Epithelial cell of esophagus (primary cell): ENCODE results near the gene JARID2.

Source experiments
- DNase-seq: peaks from one replicate; pipeline ENCODE4 v3.0.0; 2010; ENCODE audit warnings: low read depth
- H3K4me3 ChIP-seq: 2 replicates; pipeline ENCODE4 v1.5.1; 2011; ENCODE audit warnings: mild to moderate bottlenecking, low read length, control low read depth
- TF ChIP-seq, protein P1 (sequence below): IDR thresholded peaks from 2 replicates; pipeline ENCODE4 v1.5.1; 2011; ENCODE audit warnings: low read depth, mild to moderate bottlenecking, low read length, control low read depth, inconsistent platforms; ENCODE audit not compliant: insufficient read depth; ENCODE audit errors: missing control alignments

Gene JARID2

DNA sequence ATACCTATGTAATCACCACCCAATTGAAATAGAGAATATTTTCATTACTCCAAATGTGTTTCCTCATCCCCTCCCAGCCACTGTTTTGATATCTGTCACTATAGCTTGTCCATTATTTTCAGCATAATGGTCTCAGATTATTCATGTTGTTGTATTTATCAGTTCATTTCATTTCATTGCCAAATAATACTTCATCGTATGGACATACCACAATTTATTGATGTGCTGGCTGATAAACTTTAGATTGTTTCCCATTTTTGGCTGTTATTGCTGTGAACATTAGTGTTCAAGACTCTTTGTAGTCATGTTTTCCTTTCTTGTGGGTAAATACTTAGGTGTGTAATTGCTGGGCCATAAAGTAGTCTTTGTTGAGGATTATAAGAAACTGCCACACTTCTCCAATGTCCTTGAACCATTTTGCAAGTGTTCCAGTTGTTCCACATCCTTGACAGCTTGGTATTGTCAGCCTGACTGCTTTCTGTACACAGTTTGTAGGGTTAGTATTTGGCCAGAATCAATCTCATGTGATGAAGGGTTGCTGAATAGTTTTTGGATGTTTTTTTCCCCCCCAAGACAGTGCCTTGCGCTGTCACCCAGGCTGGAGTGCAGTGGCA, 44.3 kb downstream of the JARID2 start:
- no peak overlapping the region for H3K4me3 ChIP-seq
- TF ChIP-seq, protein P1, sequence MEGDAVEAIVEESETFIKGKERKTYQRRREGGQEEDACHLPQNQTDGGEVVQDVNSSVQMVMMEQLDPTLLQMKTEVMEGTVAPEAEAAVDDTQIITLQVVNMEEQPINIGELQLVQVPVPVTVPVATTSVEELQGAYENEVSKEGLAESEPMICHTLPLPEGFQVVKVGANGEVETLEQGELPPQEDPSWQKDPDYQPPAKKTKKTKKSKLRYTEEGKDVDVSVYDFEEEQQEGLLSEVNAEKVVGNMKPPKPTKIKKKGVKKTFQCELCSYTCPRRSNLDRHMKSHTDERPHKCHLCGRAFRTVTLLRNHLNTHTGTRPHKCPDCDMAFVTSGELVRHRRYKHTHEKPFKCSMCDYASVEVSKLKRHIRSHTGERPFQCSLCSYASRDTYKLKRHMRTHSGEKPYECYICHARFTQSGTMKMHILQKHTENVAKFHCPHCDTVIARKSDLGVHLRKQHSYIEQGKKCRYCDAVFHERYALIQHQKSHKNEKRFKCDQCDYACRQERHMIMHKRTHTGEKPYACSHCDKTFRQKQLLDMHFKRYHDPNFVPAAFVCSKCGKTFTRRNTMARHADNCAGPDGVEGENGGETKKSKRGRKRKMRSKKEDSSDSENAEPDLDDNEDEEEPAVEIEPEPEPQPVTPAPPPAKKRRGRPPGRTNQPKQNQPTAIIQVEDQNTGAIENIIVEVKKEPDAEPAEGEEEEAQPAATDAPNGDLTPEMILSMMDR: no peak
- no peak for DNase-seq

DNA sequence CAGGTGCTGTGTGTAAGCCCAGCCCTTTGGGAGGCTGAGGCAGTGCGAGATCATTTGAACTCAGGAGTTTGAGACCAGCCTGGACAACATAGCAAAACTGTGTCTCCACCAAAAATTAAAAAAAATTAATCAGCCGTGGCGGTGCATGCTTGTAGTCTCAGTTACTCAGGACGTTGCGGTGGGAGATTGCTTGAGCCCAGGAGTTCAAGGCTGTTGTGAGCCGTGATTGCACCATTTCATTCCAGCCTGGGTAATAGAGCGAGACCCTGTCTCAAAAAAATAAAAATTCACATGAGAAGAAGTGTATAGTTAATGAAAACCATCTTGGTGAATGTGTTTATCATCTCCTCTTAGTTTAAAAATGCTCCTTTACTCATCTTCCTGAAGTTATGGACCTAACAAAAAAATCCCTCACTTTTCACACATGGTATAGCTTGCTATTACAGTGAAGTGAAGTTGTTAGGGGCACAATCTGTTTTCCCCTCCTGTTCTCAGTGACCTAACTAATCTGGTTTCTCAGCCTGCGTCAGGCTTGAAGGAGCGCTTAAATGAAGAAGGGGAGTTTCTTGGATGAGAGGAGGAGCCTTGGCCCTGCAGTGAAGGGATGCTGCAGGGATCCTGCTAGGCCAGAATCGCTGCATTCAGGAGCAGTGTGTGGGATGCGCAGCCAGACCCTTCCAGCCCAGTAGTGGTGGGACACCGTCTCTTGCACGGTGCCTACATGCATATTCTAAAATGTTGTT, 45.3 kb downstream of the JARID2 start:
- TF ChIP-seq, protein P1: no peak
- DNase-seq: no peak
- no peak overlapping the region for H3K4me3 ChIP-seq

DNA sequence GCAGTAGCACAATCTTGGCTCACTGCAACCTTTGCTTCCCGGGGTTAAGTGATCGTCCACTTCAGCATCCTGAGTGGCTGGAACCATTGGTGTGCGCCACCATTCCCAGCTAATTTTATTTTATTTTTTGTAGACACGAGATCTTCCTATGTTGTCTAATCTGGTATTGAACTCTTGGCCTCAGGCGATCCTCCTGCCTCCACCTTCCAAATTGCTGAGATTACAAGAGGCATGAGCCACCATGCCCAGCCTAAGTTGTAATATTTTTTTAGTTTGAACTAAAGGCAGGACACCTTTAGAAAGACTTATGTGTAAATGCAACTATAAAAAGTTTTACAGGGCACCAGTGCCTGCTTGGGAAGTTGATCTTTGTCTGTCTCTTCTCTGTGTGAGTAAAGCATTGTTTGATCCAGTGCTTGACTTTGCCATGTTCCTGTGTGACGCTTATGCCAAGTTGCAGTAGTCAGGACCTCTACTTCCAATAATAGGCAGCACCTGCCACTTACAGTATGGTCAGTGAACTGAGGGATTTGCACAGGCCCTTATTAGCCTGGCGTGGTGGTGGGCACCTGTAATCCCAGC, 46.9 kb downstream of the JARID2 start:
- DNase-seq: no peak
- TF ChIP-seq, protein P1: no peak

DNA sequence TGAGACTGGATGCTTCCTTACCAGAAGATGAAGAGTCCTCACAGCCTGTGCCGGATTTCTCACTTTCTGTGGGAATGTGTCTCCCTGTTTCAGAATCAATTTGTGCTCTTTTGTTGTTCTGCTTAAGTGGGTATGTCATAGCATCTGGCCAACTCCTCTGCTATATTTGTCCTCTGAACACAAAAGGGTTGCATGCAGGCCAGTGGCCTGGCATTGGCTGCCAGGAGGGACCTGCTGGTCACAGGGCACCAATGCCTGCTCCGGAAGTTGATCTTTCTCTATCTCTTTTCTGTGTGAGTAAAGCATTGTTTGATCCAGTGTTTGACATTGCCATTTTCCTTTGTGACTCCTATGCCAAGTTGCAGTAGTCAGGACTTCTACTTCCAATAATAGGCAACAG, 47.8 kb downstream of the JARID2 start:
- DNase-seq: no peak
- TF ChIP-seq, protein P1: no peak
- no peak overlapping the region for H3K4me3 ChIP-seq

More for the DNA sequence above, 46.9 kb downstream of the JARID2 start:
- H3K4me3 ChIP-seq: no peak overlapping the region

DNA sequence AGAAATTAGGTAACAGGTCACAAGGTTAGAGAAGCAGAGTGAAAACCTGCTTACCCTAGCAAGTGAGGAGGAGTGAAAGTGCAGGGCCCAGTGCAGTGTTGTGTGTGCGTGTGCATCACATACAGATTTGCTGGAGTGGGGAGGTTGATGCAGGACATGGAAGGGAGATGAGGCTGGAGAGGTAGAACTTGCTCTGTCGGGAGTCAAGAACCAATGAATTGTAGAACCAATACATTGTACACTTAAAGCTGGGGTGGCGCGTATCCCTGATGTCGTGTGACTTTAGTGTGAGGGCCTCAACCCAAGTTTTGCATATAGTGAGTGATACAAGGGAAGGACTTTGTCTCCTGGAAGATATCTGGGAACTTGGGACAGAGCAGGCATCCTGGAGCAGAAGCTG, 48.6 kb downstream of the JARID2 start:
- DNase-seq: no peak
- TF ChIP-seq, protein P1: no peak
- H3K4me3 ChIP-seq: no peak overlapping the region

DNA sequence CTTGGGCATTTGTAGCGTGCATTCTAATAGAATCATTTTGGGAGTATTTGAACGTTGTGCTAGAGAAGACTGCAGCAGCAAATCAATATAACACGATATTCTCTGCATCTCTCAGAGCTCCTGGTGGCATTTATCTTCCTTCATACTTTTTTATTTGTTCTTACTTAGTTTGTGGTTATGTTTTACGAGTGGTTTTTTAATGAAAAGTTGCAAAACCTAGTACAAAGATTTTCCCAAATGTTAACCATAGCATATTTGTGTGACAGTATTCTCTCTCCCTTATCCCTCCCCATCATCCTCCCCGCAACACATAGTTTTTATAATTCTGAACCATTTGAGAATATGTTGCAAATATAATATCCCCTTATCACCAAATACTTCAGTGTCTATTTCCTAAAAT, 50.4 kb downstream of the JARID2 start:
- no peak for DNase-seq
- no peak overlapping the region for H3K4me3 ChIP-seq
- TF ChIP-seq, protein P1: no peak
